Gastroesophageal sphincter (tissue), 4 donors: ENCODE data around the gene EFNA1. TPM values are rescaled to one million over a fixed set of nuclear protein-coding genes. Genes with fewer than 3 reads are reported as not detected.
"Not testable (repeated sequence)": the region's sequence is repeated elsewhere in the genome, so short reads cannot be mapped to it uniquely, and the experiment has no call there.

Experiments
- ATAC-seq: fragments of 150-250 bp; one replicate; pipeline ENCODE4 v1.9.1; 2016; ENCODE audit warnings: mild to moderate bottlenecking, moderate library complexity
- H3K27ac ChIP-seq, 4 donors: fragments of 200-600 bp; sonication (generic) in 3 of 4; 1 replicate in 3 of 4; 2 replicates in 1 of 4; pipeline ENCODE4 v1.5.1; 2016 to 2019
- H3K27me3 ChIP-seq: fragments of 200-600 bp; sonication (generic); one replicate; pipeline ENCODE4 v1.5.1; 2019
- H3K36me3 ChIP-seq, 2 donors: fragments of 200-600 bp; sonication (generic); one replicate each; pipeline ENCODE4 v1.5.1; 2019; ENCODE audit warnings: control low read depth in 1 of 2
- H3K4me1 ChIP-seq, 3 donors: fragments of 200-600 bp; sonication (generic); 1 replicate in 2 of 3; 2 replicates in 1 of 3; pipeline ENCODE4 v1.5.1; 2016 to 2019; ENCODE audit warnings: control low read depth in 2 of 3
- H3K4me3 ChIP-seq, 2 donors: fragments of 200-600 bp; sonication (generic); one replicate each; pipeline ENCODE4 v1.5.1; 2019; ENCODE audit warnings: mild to moderate bottlenecking in 1 of 2, moderate library complexity in 1 of 2
- H3K9me3 ChIP-seq, 3 donors: fragments of 200-600 bp; sonication (generic); one replicate each; pipeline ENCODE4 v1.5.1; 2017 to 2019; ENCODE audit warnings: control low read depth in 2 of 3
- CTCF ChIP-seq, 4 experiments: fragments of 200-600 bp in 2 of 4; fragments of 450-650 bp in 2 of 4; sonication (generic) in 1 of 4; IDR thresholded peaks; one replicate each; pipeline ENCODE4 v1.5.1; 2017 to 2019; ENCODE audit warnings: antibody characterized with exemption in 4 of 4, mild to moderate bottlenecking in 2 of 4, moderate library complexity in 2 of 4
- EP300 ChIP-seq: sonication (generic); formaldehyde crosslinking; IDR thresholded peaks from one replicate; pipeline ENCODE4 v1.6.1; 2017; ENCODE audit warnings: antibody characterized with exemption, mild to moderate bottlenecking
- POLR2A ChIP-seq, 2 donors: fragments of 450-650 bp; IDR thresholded peaks; one replicate each; pipeline ENCODE4 v1.6.1; 2017; ENCODE audit warnings: antibody characterized with exemption in 2 of 2, mild to moderate bottlenecking in 2 of 2, moderate library complexity in 1 of 2
- POLR2AphosphoS5 ChIP-seq: sonication (generic); formaldehyde crosslinking; IDR thresholded peaks from one replicate; pipeline ENCODE4 v1.6.1; 2017; ENCODE audit warnings: antibody characterized with exemption
- WGBS, 2 donors: methylation state at CpG; one replicate each; pipeline ENCODE4 v1.1.5; 2018; ENCODE audit warnings: low coverage in 1 of 2; 5-methylcytosine and 5-hydroxymethylcytosine counted together
- total RNA-seq, 4 donors: library from RNA; depleted of rRNA; stranded (reverse); fragments of >200 nt; gene quantifications; one replicate each; pipeline ENCODE4 v1.1.0, GENCODE V29; 2016

EFNA1 gene
- total RNA-seq, 4 donors from 2014 or later, result 13.1 to 25.8 (median 16.1) TPM

GRCh38 chr1:155166051-155166470 lies 38.4 kb downstream of the EFNA1 start:
- no peak for ATAC-seq
- TF ChIP-seq POLR2AphosphoS5, result no peak
- no peak for TF ChIP-seq CTCF (IDR thresholded peaks at IDR 0.05)
- no peak overlapping the region for H3K4me3 ChIP-seq

GRCh38 chr1:155166471-155167165 lies 38.9 kb downstream of the EFNA1 start:
- Histone ChIP-seq H3K36me3 (peaks cover 0 to 27% of the 10 kb centered on the region in 2 donors), H3K4me1 (peaks cover 0 to 37% (median 11%) of the 10 kb centered on the region in 3 donors), H3K27ac (peak overlapping the region in 3 of 4 donors; percentile 51 to 68 (median 63)), H3K27me3 (no peaks in the 10 kb centered on the region), H3K9me3 (no peaks in the 10 kb centered on the region), H3K4me3 (peak overlapping the region in 1 of 2 donors; percentile 20)
- 62% methylated on average over 6 of the region's 27 CpGs; no CpG with 5 or more reads in 1 of the 2 donors for WGBS, 2 donors
- peak; percentile 73 for ATAC-seq
- TF ChIP-seq POLR2AphosphoS5 (peak; percentile 15), CTCF (IDR thresholded peaks at IDR 0.05) (no peak), EP300 (no peak), POLR2A (IDR thresholded peaks at IDR 0.05) (no peak)

More at GRCh38 chr1:155166051-155166470, 38.4 kb downstream of the EFNA1 start:
- Histone ChIP-seq H3K27ac (peak overlapping the region in 3 of 4 donors; percentile 51 to 68 (median 63)), H3K4me1 (peaks cover 0 to 31% (median 11%) of the 10 kb centered on the region in 3 donors), H3K27me3 (no peaks in the 10 kb centered on the region), H3K36me3 (peaks cover 0 to 26% of the 10 kb centered on the region in 2 donors), H3K9me3 (no peaks in the 10 kb centered on the region)
- WGBS, 2 donors, result 73% methylated on average over 4 of the region's 8 CpGs; no CpG with 5 or more reads in 1 of the 2 donors

GRCh38 chr1:155167166-155168104 lies 39.8 kb downstream of the EFNA1 start:
- peak overlapping the region in 3 of 4 donors; percentile 51 to 68 (median 63) for H3K27ac ChIP-seq
- 0 to 22% methylated on average over 3 to 9 of the region's 28 CpGs for WGBS, 2 donors
- H3K36me3 ChIP-seq, result peaks cover 0 to 27% of the 10 kb centered on the region in 2 donors
- H3K4me1 ChIP-seq, result peaks cover 0 to 45% (median 18%) of the 10 kb centered on the region in 3 donors
- H3K9me3 ChIP-seq, result no peaks in the 10 kb centered on the region
- peak; percentile 85 for ATAC-seq
- H3K4me3 ChIP-seq, result peak overlapping the region in 1 of 2 donors; percentile 20
- TF ChIP-seq EP300 (no peak), CTCF (IDR thresholded peaks at IDR 0.05) (peak; percentile 85 to 94 (median 90)), POLR2AphosphoS5 (peak; percentile 25)
- no peaks in the 10 kb centered on the region for H3K27me3 ChIP-seq

GRCh38 chr1:155168105-155168445 lies 40.4 kb downstream of the EFNA1 start:
- ATAC-seq, H3K27me3 ChIP-seq, H3K9me3 ChIP-seq, H3K4me3 ChIP-seq: not testable (repeated sequence)
- peak overlapping the region in 1 of 4 donors; percentile 63 for H3K27ac ChIP-seq
- peaks cover 0 to 27% of the 10 kb centered on the region in 2 donors for H3K36me3 ChIP-seq
- 20 to 30% methylated on average over 1 to 2 of the region's 4 CpGs for WGBS, 2 donors
- H3K4me1 ChIP-seq, result peaks cover 0 to 47% (median 18%) of the 10 kb centered on the region in 3 donors

- H3K27ac ChIP-seq, result no peak overlapping the region
- H3K36me3 ChIP-seq, result peaks cover 0 to 27% of the 10 kb centered on the region in 2 donors
- TF ChIP-seq POLR2A (IDR thresholded peaks at IDR 0.05), result no peak
- no peak for TF ChIP-seq CTCF (IDR thresholded peaks at IDR 0.05)
- TF ChIP-seq EP300, result no peak
- TF ChIP-seq POLR2AphosphoS5, result no peak
- no peaks in the 10 kb centered on the region for H3K9me3 ChIP-seq
- H3K4me1 ChIP-seq, result peaks cover 0 to 52% (median 22%) of the 10 kb centered on the region in 3 donors
- no peak for ATAC-seq
- no peak overlapping the region for H3K4me3 ChIP-seq
- WGBS, 2 donors, result 65 to 73% methylated on average over 8 to 10 of the region's 10 CpGs
- peaks cover 3% of the 10 kb centered on the region for H3K27me3 ChIP-seq
Measured at GRCh38 chr1:155168456-155169210, 41.0 kb downstream of the EFNA1 start.
